ENCODE measurements around the gene ASXL1. TPM values are rescaled to one million over a fixed set of nuclear protein-coding genes. Genes with fewer than 3 reads are reported as not detected.
A peak's percentile ranks its signal among the peaks of the same experiment; 100 is the strongest.

ASXL1 gene
- total and polyA plus RNA-seq, 9 of the 15 experiments (the other 6 are each of a cell fraction or from before 2014, with no cell fraction given), result 6.5 to 65.3 (median 32.3) TPM

- TF ChIP-seq SMARCB1 (IDR thresholded peaks at IDR 0.05; ENCODE audit: insufficient read length, low read depth) (no peak), ZZZ3 (IDR thresholded peaks at IDR 0.05) (no peak), BCOR (IDR thresholded peaks at IDR 0.05) (0 out of 2 replicates have a peak, but pooled peaks have one; percentile 9), AFF4 (CRISPR knock-in tag; IDR thresholded peaks at IDR 0.05) (no peak), SRF (CRISPR knock-in tag; IDR thresholded peaks at IDR 0.05) (no peak), CEBPZ (IDR thresholded peaks at IDR 0.05; ENCODE audit: borderline replicate concordance, low read depth, low read length) (no peak), MEF2A (IDR thresholded peaks at IDR 0.05; ENCODE audit: control insufficient read depth, low read depth, low read length) (peak; percentile 67), SAFB (IDR thresholded peaks at IDR 0.05; ENCODE audit: borderline replicate concordance, low read depth, low read length) (no peak), CTCFL (IDR thresholded peaks at IDR 0.05; ENCODE audit: borderline replicate concordance, insufficient read depth, low read depth, low read length, poor library complexity, severe bottlenecking) (no peak), ZBTB34 (CRISPR knock-in tag; IDR thresholded peaks at IDR 0.05) (no peak), CREB3L1 (IDR thresholded peaks at IDR 0.05; ENCODE audit: borderline replicate concordance, low read depth) (no peak), CBX8 (IDR thresholded peaks at IDR 0.05; ENCODE audit: borderline replicate concordance, extremely low read depth, low read depth, low read length, poor library complexity, severe bottlenecking) (no peak)
These were observed 24.7 kb upstream of the ASXL1 start (continued) for GRCh38 chr20:32333181-32333987.
